Measurements from ENCODE around the gene OR10H1. TPM values are rescaled to one million over a fixed set of nuclear protein-coding genes. Genes with fewer than 3 reads are reported as not detected.
"Not testable (repeated sequence)": the region's sequence is repeated elsewhere in the genome, so short reads cannot be mapped to it uniquely, and the experiment has no call there.

The OR10H1 gene
- total RNA-seq, 2 experiments from 2014 or later = not detected

DNA sequence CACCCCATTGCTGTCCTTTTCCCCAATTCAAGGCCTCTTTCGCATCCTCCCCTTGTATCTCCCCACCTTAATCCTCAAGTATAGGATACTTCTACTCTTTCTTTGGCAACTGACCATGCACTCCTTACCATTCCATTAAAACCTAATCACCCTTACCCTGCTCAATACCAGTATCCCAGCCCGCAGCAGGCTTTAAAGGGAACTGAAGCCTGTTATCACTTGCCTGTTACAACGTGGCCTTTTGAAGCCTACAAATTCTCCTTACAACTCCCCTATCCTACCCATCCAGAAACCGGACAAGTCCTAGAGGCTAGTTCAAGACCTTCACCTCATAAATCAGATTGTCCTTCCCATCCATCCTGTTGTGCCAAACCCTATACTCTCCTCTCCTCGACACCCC, 16.2 kb upstream of the OR10H1 start:
- ChIA-PET POLR2A (interaction anchor here (0.5 kb wide), 1 partner anchor 1970 kb away, joined by 3 read pairs; no protein-coding TSS in a partner anchor), CTCF (no interaction called here)

DNA sequence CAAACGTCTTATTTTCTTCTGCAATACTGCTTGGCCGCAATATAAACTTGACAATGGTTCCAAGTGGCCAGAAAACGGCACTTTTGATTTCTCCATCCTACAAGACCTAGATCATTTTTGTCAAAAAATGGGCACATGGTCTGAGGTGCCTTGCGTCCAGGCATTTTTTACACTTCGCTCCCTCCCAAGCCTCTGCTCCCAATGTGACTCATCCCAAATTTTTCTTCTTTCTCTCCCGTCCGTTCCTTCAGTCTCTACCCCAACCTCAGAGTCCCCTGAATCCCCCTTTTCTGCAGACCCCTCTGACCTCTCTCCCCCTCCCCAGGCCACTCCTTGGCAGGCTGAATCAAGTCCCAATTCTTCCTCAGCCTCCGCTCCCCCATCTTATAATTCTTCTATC, 14.3 kb upstream of the OR10H1 start:
- CTCF ChIA-PET = no interaction called here

DNA sequence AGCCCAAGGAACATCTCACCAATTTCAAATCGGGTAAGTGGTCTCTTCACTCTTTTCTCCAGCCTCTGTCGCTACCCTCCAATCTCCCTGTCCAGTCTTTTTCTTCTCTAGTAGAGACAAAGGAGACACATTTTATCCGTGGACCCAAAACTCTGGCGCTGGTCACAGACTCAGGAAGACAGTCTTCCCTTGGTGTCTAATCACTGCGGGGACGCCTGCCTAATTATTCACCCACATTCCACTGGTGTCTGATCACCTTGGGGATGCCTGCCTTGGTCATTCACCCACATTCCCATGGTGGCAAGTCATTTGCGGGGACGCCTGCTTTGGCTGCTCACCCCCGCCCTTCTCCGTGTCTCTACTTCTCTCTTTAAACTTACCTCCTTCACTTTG, 13.8 kb upstream of the OR10H1 start:
- ChIA-PET CTCF (no interaction called here), POLR2A (no interaction called here)

More for the DNA sequence above, 14.3 kb upstream of the OR10H1 start:
- POLR2A ChIA-PET = no interaction called here

DNA sequence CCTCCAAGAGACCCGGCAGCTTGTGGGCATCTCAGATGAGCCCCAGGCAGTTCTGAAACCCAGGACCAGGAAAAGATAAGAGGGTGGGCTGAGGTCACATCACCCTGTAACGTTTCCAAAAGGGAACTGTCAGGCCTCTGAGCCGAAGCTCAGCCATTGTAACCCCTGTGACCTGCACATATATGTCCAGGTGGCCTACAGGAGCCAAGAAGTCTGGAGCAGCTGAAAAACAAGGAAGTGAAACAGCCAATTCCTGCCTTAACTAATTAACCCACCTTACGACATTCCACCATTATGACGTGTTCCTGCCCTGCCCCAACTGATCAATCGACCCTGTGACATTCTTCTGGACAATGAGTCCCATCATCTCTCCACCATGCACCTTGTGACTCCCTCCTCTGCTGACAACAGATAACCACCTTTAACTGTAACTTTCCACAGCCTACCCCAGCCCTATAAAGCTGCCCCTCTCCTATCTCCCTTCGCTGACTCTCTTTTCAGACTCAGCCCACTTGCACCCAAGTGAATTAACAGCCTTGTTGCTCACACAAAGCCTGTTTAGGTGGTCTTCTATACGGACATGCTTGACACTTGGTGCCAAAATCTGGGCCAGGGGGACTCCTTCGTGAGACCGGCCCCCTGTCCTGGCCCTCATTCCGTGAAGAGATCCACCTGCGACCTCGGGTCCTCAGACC, 13.3 kb upstream of the OR10H1 start:
- POLR2A ChIA-PET, CTCF ChIA-PET: not testable (repeated sequence)

DNA sequence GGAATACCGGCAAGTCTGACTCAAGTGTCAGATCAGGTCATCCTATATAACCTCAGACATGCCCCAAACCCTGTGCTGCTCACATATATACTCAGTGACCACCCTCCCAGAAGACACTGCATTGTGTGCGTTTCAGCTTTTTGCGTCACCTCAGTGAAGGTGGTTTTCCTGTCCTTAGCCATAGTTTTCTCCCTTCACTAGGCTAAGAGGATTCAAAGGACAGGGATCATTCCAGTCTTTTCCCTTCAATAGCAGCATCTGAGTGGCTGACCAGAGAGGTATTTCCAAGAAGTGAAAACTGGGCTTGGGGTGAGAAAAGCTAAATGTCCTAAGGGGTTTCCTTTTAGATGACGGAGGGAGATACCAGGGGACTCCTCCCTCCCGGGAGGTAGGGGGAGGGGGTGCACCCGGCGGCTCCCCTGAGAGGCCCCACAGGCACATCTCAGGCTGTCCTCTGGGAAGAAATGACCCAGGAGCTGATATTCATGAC, 12.7 kb upstream of the OR10H1 start:
- POLR2A ChIA-PET = no interaction called here
- CTCF ChIA-PET = no interaction called here

DNA sequence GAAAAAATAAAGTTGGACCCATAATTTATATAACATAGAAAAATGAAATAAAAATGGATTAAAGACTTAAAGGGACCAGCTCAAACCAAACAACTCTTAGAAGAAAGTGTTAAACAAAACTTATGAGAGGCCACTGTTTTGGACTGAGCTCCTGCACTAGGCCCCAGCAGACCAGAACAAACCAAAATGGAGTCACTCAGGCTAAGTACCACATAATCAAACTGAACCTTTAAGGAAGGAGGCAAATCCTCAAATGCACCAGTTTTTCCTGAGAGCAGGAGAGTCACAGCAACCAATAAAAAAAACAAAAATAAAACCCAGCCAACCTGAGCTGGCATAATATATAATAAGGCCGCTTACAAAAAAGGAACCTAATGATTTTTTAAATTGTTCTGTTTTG, 10.3 kb upstream of the OR10H1 start:
- CTCF ChIA-PET = no interaction called here
- POLR2A ChIA-PET = no interaction called here

DNA sequence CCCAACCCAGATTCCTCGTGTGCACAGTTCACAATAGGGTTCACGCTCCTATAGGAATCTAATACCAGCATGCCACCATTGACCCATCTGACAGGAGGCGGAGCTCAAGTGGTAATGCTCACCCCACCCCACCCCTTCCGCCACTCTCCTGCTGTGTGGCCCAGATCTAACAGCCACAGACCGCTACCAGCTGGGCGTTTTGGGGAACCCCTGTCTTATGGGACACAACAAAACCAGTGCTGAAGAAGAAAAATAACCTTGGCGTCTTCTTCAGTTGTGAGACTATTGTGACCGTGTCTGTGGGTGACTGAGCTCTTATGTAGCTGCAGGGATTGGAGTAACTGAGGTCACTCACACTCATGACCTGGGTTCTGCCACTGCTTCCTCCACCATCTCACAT, 5.2 kb upstream of the OR10H1 start:
- POLR2A ChIA-PET = no interaction called here
- CTCF ChIA-PET = no interaction called here

DNA sequence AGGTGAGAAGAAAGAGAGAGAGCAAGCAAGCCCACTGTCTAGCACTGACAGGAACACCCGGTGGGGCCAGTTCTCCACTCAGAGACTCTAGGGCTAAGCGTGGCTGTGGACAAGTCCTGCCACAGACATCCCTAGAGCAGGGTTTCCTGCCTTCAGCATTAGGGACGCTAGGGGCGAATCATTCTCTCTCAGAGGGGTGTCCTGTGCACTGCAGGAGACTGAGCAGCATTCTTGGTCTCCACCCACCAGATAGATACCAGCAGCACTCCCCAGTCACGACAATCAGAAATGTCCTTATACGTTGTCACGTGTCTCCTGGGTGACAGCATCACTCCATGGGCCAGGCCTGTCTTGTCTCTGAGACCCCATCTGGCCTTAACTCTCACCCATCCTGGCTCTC, 1.5 kb downstream of the OR10H1 start:
- ChIA-PET POLR2A (no interaction called here), CTCF (no interaction called here)

DNA sequence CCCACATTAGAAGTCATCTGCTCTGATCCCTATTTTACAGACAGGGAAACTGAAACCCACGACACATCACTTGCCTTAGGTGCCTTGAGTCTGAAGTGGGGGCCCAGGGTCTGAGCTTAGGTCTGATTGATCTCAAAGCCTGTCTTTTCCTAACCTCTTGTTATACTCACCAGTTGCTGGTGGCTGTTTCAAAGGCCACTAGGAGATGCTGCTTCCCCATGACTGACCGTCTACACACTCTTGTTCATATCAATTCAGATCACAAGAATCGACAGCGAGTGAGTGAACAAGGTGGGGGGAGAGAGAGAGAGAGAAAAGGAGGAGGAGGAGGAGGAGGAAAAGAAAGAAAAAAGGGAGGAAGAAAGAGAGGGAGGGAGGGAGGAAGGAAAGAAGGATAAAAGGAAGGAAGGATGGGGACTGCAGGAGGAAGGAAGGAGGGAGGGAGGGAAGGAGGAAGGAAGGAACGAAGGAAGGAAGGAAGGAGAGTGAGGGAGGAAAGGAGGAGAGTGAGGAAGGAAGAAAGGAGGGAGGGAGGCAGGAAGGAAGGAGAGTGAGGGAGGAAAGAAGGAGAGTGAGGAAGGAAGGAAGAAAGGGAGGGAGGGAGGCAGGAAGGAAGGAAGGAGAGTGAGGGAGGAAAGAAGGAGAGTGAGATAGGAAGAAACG, 3.3 kb downstream of the OR10H1 start:
- POLR2A ChIA-PET = no interaction called here
- CTCF ChIA-PET = interaction anchor here (0.7 kb wide), 1 partner anchor 28 kb away, joined by 3 read pairs; no protein-coding TSS in a partner anchor

DNA sequence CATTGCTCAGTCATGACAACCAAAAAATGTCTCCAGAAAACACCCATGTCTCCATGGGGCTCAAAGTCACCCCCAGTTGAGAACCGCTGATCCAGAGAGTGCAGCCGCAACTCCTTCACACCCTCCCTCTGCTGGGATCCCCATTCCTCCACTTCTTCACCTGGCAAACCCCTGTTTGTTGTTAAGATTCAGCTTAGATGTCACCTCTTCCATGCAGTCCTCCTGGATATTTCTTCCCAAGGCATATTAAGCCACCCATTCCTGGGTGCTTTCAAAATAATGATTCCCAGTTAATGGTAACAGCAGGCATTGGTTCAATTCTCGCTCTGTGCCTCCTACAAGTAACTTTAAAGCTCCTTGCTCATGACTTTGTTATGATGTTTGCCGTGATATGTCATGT, 4.0 kb downstream of the OR10H1 start:
- ChIA-PET POLR2A (no interaction called here), CTCF (no interaction called here)

DNA sequence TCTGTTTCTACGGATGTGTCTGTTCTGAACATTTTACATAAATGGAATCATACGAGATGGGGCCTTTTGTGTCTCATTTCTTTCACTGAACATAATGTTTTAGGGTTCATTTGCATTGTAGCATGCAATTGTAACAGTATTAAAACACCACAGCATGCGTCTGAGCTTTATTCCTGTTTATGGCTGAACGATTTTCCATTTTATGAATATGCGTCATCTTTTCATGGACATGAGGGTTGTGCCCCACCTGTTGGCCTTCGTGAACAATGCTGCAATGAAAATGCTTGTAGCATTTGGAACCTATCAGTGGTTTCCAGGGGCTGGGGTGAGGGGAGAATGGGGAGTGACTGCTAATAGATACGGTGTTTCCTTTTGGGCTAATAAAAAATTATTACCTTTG, 5.1 kb downstream of the OR10H1 start:
- POLR2A ChIA-PET = no interaction called here
- CTCF ChIA-PET = interaction anchor here (0.7 kb wide), 1 partner anchor 181 kb away, joined by 3 read pairs; no protein-coding TSS in a partner anchor

DNA sequence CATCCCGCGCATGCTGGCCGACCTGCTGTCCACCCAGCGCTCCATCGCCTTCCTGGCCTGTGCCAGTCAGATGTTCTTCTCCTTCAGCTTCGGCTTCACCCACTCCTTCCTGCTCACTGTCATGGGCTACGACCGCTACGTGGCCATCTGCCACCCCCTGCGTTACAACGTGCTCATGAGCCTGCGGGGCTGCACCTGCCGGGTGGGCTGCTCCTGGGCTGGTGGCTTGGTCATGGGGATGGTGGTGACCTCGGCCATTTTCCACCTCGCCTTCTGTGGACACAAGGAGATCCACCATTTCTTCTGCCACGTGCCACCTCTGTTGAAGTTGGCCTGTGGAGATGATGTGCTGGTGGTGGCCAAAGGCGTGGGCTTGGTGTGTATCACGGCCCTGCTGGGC, 21.2 kb downstream of the OR10H1 start:
- POLR2A ChIA-PET, CTCF ChIA-PET: not testable (repeated sequence)

DNA sequence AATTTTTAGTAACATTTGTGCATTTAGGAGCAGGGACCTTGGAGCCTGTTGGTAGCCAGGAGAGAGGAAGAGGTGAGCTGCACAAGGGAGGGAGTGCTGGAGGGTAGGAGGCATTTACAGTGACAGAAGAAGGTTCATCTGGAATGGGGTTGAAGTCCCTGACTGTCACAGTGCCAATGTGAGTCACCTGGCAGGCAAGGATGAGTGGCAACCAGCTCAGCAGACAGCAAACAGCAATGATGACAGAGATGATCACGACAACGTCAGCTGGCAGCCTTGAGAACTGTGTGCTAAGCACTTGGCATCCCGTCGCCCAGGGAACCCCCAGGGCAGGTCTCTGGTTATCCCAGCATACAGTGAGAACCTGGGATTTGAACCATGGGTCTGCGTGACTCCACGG, 25.4 kb downstream of the OR10H1 start:
- CTCF ChIA-PET = no interaction called here
- POLR2A ChIA-PET = no interaction called here

DNA sequence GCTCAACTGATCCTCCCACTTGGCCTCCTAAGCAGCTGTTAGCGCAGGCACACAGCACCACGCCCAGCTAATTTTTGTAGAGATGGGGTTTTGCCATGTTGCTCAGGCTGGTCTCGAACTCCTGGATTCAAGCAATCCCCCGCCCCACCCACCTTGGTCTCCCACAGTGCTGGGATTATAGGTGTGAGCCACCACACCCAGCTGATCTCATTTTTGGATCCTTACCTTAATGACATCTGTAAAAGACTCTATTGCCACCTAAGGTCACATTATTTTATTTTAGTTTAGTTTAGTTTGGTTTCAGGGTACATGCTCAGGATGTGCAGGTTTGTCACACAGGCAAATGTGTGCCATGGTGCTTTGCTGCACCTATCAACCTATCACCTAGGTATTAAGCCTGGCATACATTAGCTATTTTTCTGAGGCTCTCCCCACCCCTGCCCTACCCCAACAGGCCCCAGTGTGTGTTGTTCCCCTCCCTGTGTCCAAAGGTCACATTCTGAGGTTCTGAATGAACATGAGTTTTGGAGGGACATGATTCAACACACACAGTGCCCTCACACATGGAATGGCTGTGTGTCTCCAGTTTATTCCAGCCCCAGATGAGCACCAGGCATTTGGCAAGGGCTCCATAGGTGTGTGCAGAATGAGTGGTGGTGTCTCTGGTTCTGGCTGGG, 26.7 kb downstream of the OR10H1 start:
- CTCF ChIA-PET = no interaction called here
- POLR2A ChIA-PET = no interaction called here

DNA sequence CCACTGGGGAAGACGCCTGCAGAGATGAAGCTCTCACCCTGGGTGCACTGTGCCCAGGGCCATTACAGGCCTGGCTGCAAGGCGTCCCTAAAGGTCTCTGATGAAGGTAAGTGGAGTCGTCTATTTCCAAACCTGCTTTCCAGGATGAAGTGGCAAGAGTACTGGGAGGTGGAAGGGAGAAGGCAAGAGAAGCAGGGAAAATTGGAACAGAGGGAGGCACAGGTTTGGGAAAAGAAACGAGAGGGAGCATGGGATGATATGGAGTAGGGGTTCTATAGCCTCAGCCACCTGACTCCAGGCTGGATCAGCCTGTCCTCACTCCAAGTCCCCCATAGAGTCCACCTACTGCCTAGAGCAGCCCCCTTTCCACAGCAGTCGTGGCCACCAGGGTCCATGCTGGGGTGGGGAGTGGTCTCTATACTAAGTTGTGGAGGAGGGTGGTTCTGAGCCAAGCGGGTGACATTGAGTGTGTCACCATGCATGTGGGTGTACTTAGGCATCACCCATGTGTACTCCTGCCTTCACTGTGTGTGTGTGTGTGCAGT, 27.8 kb downstream of the OR10H1 start, which contains the start of gene OR10H5:
Gene OR10H5, plus strand, starts transcription at position 51 of the 545 bp plus-strand sequence. CDS start 6,388 bp downstream, outside the sequence.
- CTCF ChIA-PET = no interaction called here

DNA sequence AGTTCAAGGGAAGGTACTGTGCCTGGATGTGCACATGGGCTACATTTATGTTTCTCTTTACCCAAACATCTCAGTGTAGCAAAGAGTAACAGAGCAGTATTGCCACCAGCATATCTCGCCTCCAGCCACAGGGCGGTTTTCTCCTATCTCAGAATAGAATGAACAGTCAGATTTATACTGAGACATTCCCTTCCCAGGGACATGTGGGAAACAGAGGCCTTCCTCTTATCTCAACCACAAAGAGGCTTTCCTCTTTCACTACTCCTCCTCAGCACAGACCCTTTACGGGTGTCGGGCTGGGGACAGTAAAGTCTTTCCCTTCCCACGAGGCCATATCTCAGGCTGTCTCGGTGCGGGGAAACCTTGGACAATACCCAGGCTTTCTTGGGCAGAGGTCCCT, 32.6 kb downstream of the OR10H1 start:
- POLR2A ChIA-PET, CTCF ChIA-PET: not testable (repeated sequence)

More for the DNA sequence above, 27.8 kb downstream of the OR10H1 start, which contains the start of gene OR10H5:
- POLR2A ChIA-PET = no interaction called here

DNA sequence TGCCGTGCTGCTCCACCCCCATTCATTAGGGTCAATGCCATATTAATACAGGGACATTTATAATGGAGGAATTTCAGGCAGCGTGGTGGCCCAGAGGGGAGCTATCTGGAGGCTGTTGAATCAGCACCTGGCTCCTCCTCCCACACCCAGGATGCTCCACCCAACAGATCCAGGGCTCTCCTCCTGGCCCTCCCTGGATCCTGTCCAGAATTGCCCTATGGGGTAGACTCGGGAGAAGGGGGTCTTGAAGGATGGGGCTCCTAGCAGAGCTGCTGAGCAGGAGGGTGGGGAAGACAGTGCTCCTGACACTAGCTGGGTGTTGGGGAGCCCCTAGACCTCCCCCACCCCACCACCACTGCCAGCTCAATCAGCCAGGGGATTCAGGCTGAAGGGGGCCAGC, 33.3 kb downstream of the OR10H1 start:
- ChIA-PET POLR2A (interaction anchor here (0.6 kb wide), 1 partner anchor 301 kb away, joined by 5 read pairs; no protein-coding TSS in a partner anchor), CTCF (no interaction called here)

DNA sequence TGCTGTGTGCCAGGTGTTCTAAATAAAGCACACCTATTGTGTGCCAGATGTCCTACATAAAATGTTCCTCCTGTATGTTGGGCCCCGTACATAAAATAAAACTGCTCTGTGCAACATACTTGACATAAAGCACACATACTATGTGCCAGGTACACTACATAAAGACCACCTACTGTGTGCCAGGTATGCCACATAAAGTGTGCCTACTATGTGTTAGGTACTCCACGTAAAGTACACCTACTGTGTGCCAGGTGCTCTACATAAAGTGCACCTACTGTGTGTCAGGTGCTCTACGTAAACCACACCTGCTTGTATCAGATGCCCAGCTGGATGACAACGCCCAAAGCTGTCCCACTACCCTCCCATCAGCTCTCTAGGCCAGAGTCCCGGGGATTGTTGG, 33.8 kb downstream of the OR10H1 start:
- ChIA-PET CTCF (no interaction called here), POLR2A (interaction anchor here (0.6 kb wide), 1 partner anchor 301 kb away, joined by 5 read pairs; no protein-coding TSS in a partner anchor)

DNA sequence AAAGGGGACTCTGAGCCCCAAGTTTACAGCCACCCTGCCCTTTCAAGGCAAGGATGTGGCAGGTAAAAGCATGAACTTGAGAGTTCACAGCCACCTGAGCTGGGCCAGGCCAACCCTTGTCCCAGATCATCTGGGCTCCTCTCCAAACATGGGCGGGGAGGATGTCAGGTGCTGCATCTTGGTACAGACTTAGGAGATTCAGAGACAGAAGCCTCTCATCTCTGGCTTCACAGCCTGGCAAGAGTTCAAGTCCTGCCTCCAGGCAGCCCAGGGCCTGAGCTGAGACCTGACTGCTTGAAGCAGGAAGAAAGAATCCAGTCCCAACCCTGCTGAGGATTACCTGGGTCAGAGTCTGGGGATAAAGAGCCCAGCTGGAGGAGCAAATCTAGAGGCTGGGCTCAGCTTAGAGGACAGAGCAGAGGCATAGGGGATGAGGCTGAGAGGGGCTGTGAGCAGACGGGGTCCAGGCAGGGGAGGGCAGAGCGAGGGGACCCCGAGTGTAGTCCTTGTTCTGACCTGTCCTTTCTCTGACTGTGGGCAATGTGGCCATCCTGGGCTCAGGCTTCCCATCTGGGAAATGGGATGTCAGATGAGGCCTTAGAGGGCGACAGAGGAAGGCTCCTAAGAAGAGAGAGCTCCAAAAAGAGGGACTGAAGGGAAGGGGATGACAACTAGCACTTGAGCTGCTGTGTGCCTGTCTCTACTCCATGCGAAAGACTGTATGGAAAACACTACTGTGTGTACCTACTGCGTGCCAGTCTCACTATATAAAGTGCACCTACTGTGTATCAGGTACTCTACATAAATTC, 34.6 kb downstream of the OR10H1 start:
- CTCF ChIA-PET = no interaction called here
- POLR2A ChIA-PET = no interaction called here
